NCI-H187 treated with DMSO at 0.1 percent for 48 hours (cell line): ENCODE measurements around the gene LOX.
"Not testable (repeated sequence)": the region's sequence is repeated elsewhere in the genome, so short reads cannot be mapped to it uniquely, and the experiment has no call there.

Experiments
- DNase-seq: peaks from one replicate; lab custom pipeline; 2025; lab: John Stamatoyannopoulos, UW

Gene LOX

GRCh38 chr5:122097391-122097790 lies 19.3 kb upstream of the LOX start:
- DNase-seq = no peak

DNA sequence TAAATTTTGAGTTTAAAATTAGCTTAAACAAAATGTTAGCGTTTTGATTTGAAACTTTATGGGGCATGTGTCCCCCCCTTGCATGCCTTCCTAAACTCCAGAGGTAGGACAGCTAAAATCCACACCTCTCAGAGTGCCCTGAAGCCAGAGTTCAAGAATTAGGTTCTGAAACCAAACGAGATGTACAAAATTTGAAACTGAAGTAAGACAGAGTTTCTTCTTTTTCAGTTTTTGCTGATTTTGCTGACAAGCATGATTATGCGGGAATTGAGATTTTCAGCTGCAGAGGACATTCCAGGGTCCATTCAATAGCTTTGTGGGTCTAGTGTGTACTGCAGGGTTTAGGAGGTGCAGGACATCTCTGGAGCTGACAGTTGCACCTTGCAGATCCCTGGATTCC lies 17.1 kb upstream of the LOX start:
- no peak for DNase-seq

DNA sequence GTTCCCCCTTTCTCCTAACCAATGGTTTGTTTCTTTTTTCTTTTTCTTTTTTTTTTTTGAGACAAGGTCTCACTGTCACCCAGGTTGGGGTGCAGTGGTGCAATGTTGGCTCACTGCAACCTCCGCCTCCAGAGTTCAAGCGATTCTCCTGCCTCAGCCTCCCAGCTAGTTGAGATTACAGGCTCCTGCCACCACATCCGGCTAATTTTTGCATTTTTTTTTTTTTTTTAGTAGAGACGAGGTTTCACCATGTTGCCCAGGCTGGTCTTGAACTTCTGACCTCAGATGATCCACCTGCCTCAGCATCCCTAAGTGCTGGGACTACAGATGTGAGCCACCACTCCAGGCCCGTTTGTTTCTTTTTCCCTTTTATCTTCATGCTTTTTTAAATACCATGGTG lies 16.2 kb upstream of the LOX start:
- DNase-seq = not testable (repeated sequence)

DNA sequence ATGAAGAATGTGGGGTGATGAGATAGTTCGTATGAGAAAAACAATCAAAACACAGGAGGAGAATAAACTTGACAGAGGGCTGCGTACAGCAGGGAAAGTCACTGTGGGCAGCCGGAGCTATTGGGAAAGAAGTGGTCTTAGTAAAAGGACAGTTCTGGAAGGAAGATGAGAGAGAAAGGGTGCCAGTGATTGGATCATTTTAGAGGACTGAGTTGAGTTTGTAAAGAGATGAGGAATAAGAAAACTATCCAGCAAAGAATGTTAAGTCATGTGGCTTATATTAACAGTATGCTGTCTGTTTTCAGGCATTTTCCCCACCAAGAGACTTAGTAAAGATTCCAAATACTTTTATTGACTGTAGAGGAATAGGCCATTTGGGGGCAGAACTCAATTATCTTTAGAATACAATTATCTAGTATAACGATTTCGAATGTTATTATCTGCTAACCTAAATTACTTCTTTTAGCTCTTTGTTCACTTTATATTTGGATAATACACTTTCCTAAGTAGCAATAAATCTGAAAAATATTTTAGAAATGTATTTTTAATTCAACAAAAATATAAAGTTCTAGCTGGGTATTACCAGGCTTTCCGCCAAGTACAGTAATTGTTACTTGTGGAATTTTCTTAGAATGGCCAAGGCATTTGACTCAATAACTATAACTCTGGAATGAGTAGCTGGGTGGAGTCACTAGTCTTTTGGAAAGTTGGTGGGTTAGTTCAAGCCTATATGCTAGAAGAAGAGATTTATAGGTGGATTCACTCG lies 15.5 kb upstream of the LOX start:
- no peak for DNase-seq

DNA sequence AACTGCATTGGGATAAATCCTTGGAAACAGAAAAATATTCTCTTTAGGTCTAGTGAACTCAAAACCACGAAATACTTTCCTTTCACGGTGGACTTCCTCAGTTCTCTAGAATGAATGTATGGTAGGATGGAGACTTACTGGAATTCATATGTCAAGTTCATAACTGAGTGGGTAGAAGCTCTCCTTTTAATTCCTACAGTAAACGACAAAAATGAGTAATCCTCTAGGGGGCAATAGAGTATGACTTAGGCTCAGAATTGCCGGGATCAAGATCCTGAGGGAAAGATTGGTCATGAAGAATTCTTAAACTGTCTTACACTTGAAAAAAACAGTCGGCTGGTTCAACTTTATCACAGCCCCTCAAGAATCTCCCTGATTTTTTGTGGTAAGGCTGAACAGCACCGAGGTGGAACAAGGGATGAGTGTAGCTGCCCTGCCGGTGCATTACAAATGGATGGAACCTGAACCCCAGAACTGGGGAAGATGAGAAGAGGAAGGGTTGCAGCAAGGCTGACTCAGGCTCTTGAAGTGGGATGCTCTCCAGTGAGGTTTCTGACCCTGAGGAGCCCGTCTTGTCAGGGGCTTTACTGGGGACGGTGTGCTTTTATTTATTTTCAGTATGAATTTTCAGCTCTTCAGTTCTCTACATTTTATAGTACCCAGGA lies 14.0 kb upstream of the LOX start:
- DNase-seq = no peak

GRCh38 chr5:122089096-122090013 lies 11.3 kb upstream of the LOX start:
- no peak for DNase-seq

DNA sequence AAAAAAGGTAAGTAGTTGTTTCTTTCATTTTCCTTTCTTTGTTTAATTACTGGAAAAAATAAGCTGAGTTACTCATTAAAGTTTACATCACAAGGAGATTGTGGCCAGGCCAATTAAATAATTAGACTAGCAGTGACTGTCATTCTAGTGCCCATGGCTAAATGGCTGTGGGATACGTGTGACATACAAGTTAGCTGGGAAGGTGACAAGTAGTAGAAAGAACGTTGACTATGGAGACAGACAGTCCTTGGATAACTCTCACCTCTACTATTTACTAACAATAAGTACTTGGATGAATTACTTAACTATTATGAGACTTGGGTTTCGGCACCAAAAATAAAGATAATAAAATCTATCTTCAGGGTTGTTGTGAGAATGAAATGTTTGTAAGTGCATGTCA lies 7.0 kb upstream of the LOX start:
- no peak for DNase-seq

- no peak for DNase-seq
These were observed 5.5 kb upstream of the LOX start for GRCh38 chr5:122083535-122083934.

DNA sequence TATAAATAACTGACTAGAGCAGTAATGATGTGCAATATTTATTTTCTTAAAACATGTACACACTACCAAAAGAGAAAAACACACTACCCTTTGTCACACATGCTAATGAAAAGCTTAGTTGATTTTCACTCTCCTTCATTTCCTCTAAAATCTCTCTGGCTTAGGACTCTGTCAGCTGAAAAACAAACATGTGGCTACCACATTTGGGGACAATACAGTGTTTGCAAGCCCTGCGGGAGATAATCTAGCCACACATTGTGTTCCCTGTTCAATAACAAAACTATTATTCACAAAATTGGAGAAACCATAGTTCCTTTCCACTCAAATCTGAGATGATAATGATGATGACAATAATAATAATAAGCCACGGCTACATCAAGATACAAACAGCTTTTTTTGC lies 3.5 kb upstream of the LOX start:
- no peak for DNase-seq

DNA sequence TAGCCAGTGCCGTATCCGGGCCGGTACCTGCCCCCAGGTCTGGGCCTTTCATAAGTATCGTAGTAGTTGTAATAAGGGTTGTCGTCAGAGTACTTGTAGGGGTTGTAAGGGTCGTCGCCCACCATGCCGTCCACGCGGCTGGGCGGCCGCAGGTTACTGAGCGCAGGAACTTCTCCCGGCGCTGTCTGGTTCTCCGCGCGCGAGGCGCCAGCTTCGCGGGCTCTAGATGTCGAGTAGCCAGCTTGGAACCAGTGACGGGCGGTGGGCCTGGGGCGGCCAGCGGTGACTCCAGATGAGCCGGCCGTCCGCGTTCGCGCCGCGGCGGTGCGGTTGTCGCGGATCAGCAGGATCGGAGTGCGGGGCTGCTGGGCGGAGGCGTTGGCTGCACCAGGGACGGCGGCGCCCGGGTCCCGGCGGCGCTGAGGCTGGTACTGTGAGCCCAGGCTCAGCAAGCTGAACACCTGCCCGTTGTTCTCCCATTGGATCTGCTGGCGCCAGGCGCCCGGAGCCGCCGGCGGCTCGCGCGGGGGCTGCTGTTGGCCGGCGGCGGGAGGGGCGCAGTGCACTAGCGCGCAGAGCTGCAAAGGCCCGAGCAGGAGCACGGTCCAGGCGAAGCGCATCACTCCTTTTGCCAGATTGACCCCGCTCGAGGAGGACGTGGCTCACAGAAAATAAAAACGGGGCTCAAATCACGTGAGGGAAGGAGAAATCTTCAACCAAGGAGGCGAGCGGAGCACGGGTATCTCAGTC lies 518 bp downstream of the LOX start:
- no peak for DNase-seq

DNA sequence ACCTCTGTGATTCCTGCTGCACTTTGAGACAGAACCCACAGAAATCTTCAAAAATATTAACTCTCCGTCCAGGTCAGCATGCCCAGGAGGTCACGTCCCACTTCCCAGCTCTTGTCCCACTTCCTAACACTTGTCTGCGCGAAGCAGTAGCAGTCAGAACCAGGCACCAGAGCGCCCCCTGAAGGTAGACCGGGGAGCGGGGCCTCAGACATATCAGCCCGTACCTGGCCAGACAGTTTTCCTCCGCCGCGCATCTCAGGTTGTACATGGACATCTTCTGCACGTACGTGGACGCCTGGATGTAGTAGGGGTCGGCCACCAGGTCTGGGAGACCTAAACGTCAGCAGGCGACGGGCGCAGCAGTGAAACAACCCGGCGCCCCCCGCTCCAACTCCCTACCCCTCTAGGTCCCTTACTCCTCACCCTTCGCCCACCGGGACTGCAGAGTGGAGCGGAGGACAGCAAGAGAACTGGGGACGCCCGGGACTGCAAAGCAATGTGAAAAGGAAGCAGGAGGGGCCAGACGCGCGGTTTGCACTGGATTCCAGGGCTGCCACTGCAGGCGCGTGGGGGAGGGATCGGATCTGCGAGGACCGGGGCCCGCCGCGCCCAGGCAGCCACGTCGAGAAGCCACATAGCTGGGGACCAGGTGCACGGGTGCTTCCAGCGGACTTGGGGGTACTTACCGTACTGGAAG lies 1.2 kb downstream of the LOX start:
- DNase-seq = no peak

DNA sequence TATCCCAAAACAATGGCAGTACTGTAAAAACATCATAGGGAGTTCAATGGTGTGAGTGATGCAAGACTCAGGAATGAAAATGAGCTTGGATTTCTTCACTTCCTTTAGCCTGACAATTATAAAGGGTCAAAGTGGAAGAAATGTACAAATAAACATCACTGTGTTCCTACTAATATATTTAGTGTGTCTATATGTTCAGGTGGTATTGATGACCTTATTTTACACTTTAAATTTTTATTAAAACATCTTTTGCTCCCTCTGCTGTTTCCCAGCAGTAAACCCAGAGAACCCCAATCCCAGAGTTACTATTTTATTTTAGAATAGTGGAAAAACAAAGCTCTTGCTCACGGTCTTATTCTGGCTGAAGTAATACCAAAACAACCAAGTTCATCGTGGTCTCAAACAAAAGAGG lies 2.0 kb downstream of the LOX start:
- no peak for DNase-seq

GRCh38 chr5:122073864-122074263 lies 4.2 kb downstream of the LOX start:
- DNase-seq = no peak

GRCh38 chr5:122073018-122073417 lies 5.0 kb downstream of the LOX start:
- no peak for DNase-seq

GRCh38 chr5:122067390-122067789 lies 10.7 kb downstream of the LOX start:
- DNase-seq = no peak

GRCh38 chr5:122064992-122065391 lies 13.1 kb downstream of the LOX start:
- no peak for DNase-seq

GRCh38 chr5:122063836-122064235 lies 14.2 kb downstream of the LOX start:
- DNase-seq = no peak

DNA sequence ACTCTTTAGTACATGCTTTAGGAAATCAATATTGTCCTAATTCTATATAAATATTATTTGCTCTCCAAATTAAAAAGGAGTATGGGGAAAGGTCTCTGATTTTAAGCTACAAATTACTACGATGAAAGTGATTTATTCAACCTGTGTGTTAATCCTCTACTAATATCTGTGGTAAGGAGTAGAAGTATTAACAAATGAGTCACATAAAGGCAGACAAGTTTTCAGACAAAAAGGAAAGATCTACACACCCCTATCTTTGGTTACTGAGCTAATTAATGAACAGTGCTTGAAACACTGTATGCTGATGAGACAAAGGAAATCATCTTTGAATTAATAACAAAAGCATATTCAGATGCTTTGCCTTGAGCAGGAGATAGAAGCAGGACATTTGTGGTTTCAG lies 15.9 kb downstream of the LOX start:
- DNase-seq = no peak

GRCh38 chr5:122056913-122057312 lies 21.1 kb downstream of the LOX start:
- no peak for DNase-seq

DNA sequence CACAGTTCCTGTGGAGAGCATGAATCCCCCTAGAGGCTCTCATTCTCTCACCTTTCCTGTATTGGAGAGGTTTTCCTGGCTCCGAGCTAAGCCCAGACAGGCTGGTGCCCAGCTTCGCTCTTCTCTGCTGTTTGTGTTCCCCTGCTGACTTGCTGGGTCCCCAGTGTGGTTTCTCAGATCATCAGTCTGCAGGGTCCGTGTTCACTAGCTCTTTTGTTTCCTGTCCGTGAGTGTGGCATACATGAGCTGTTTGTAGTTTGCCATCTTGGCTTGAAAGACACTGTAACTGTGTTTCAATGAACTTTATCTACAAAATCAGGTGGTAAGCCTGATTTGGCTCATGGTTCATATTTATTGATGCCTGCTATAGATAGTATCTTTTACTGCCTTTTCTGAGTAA lies 23.8 kb downstream of the LOX start:
- no peak for DNase-seq
